ENCODE measurements around the gene TREH.

The TREH gene

GRCh38 chr11:118635237-118635591 lies 44.2 kb downstream of the TREH start:
- no peak overlapping the region for H3K4me3 ChIP-seq (ENCODE audit: low read depth, low read length)
- no peak for TF ChIP-seq CTCF (IDR thresholded peaks at IDR 0.05; ENCODE audit: borderline replicate concordance, insufficient read depth, low read depth, low read length)

- no peak overlapping the region for H3K4me3 ChIP-seq (ENCODE audit: low read depth, low read length)
- TF ChIP-seq CTCF (IDR thresholded peaks at IDR 0.05; ENCODE audit: borderline replicate concordance, insufficient read depth, low read depth, low read length): no peak
Observed at GRCh38 chr11:118634431-118635236, 44.8 kb downstream of the TREH start.

- no peak for TF ChIP-seq CTCF (IDR thresholded peaks at IDR 0.05; ENCODE audit: borderline replicate concordance, insufficient read depth, low read depth, low read length)
- no peak overlapping the region for H3K4me3 ChIP-seq (ENCODE audit: low read depth, low read length)
Observed at GRCh38 chr11:118633979-118634378, 45.5 kb downstream of the TREH start.

- no peak overlapping the region for H3K4me3 ChIP-seq (ENCODE audit: low read depth, low read length)
- no peak for TF ChIP-seq CTCF (IDR thresholded peaks at IDR 0.05; ENCODE audit: borderline replicate concordance, insufficient read depth, low read depth, low read length)
Observed at GRCh38 chr11:118633319-118633690, 46.1 kb downstream of the TREH start.

- TF ChIP-seq CTCF (IDR thresholded peaks at IDR 0.05; ENCODE audit: borderline replicate concordance, insufficient read depth, low read depth, low read length): no peak
- H3K4me3 ChIP-seq (ENCODE audit: low read depth, low read length): no peak overlapping the region
Observed at GRCh38 chr11:118632577-118633318, 46.7 kb downstream of the TREH start.

- no peak for TF ChIP-seq CTCF (IDR thresholded peaks at IDR 0.05; ENCODE audit: borderline replicate concordance, insufficient read depth, low read depth, low read length)
- H3K4me3 ChIP-seq (ENCODE audit: low read depth, low read length): no peak overlapping the region
Observed at GRCh38 chr11:118631142-118631909, 48.1 kb downstream of the TREH start.
